Activated CD4-positive, alpha-beta T cell treated with anti-CD3 and anti-CD28 coated beads for 1 hour (primary cell): ENCODE results near the gene BTNL3.
"Not testable (repeated sequence)": the region's sequence is repeated elsewhere in the genome, so short reads cannot be mapped to it uniquely, and the experiment has no call there.

Experiments
- DNase-seq: peaks from one replicate; pipeline ENCODE4 v3.0.0-alpha.2; 2020

Gene BTNL3, protein sequence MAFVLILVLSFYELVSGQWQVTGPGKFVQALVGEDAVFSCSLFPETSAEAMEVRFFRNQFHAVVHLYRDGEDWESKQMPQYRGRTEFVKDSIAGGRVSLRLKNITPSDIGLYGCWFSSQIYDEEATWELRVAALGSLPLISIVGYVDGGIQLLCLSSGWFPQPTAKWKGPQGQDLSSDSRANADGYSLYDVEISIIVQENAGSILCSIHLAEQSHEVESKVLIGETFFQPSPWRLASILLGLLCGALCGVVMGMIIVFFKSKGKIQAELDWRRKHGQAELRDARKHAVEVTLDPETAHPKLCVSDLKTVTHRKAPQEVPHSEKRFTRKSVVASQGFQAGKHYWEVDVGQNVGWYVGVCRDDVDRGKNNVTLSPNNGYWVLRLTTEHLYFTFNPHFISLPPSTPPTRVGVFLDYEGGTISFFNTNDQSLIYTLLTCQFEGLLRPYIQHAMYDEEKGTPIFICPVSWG

DNA sequence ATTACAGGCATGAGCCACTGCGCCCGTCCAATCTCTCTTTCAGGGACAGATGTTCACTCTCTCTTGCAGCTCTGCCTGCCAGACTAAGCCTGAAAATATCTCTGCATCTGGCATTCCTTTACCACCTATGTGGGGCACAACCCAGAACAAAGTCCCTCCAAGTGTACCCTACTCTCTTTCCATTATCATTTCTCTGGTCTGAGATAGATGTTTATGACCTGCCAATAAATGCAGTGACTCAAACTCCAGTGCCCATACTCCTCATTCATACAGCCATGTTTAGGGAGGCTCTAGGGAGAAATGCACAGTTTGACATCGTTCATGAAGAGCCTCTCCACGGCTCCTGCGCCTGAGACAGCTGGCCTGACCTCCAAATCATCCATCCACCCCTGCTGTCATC, at the start of gene BTNL3:
Gene BTNL3 (plus strand): TSS at position 255 of the 400 bp plus-strand sequence. CDS start 183 bp downstream, outside the sequence.
- no peak for DNase-seq

DNA sequence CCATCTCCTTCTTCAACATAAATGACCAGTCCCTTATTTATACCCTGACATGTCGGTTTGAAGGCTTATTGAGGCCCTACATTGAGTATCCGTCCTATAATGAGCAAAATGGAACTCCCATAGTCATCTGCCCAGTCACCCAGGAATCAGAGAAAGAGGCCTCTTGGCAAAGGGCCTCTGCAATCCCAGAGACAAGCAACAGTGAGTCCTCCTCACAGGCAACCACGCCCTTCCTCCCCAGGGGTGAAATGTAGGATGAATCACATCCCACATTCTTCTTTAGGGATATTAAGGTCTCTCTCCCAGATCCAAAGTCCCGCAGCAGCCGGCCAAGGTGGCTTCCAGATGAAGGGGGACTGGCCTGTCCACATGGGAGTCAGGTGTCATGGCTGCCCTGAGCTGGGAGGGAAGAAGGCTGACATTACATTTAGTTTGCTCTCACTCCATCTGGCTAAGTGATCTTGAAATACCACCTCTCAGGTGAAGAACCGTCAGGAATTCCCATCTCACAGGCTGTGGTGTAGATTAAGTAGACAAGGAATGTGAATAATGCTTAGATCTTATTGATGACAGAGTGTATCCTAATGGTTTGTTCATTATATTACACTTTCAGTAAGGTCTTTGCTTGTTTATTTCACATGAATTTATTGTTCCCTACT, 38.2 kb upstream of the BTNL3 start:
- no peak for DNase-seq

GRCh38 chr5:180959661-180960060, 29.0 kb upstream of the BTNL3 start:
- no peak for DNase-seq

- DNase-seq = no peak
Measured at GRCh38 chr5:180960209-180960608, 28.4 kb upstream of the BTNL3 start.

DNA sequence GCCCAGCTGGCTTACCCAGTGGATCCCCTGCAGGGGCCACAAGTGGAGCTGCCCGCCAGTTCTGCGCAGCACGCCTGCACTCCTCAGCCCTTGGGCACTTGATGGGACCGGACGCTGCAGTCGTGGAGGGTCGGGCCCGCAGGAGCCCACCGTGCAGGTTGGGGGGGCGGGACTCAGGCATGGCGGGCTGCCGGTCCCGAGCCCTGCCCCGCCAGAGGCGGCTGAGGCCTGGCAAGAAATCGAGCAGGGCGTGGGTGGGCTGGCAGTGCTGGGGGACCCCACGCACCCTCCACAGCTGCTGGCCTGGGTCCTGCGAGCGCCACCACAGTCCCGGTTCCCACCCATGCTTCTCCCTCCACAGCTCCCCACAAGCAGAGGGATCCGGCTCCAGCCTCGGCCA, 19.2 kb upstream of the BTNL3 start:
- DNase-seq = no peak

GRCh38 chr5:180970336-180970735, 18.3 kb upstream of the BTNL3 start:
- no peak for DNase-seq

GRCh38 chr5:180970875-180971274, 17.8 kb upstream of the BTNL3 start:
- no peak for DNase-seq

DNA sequence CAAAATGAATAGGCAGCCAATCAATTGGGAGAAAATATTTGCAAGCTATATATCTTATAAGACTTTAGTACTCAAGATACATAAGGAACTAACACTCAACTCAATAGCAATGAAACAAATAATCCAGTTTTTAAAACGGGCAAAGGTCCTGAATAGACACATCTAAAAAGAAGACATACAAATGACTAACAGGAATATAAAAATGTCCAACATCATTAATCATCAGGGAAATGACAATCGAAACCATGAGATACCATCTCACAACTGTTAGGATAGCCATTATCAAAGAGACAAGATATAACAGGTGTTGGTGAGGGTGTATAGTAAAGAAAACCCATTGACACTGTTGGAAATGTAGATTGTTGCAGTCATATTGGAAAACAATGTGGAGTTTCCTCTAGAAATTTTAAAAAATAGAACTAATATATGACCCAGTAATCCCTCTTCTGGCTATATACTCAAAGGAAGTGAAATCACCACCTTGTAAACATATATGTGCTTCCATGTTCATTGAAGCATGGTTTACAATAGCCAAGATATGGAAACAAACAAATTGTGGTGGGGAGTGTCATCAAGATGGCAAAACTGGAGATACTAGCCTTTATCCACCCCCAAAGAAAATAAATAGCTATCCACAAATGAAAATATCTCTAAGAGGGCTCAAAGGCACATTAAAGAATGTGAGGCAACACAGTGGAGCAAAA, 13.9 kb upstream of the BTNL3 start:
- no peak for DNase-seq

DNA sequence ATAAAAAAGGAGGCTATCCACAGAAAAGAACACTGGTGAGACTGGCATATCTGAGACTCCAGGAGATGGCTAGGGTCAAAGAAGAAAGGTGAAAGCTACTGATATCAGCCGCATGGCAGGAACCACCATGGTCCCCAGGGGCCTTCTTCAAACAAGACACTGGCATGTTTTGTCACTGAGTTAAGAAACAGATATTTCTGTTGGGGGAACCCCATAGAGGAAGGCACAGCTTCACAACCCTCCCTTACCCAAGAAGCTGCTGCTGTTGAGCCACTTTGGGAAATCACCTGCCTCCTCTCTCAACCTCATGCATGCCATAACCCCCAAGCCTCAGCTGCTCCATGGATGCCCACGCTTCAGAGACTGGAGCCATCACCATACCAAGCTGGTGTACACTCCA, 13.3 kb upstream of the BTNL3 start:
- DNase-seq = no peak

GRCh38 chr5:180976518-180976917, 12.1 kb upstream of the BTNL3 start:
- DNase-seq = no peak

GRCh38 chr5:180977852-180978251, 10.8 kb upstream of the BTNL3 start:
- no peak for DNase-seq

DNA sequence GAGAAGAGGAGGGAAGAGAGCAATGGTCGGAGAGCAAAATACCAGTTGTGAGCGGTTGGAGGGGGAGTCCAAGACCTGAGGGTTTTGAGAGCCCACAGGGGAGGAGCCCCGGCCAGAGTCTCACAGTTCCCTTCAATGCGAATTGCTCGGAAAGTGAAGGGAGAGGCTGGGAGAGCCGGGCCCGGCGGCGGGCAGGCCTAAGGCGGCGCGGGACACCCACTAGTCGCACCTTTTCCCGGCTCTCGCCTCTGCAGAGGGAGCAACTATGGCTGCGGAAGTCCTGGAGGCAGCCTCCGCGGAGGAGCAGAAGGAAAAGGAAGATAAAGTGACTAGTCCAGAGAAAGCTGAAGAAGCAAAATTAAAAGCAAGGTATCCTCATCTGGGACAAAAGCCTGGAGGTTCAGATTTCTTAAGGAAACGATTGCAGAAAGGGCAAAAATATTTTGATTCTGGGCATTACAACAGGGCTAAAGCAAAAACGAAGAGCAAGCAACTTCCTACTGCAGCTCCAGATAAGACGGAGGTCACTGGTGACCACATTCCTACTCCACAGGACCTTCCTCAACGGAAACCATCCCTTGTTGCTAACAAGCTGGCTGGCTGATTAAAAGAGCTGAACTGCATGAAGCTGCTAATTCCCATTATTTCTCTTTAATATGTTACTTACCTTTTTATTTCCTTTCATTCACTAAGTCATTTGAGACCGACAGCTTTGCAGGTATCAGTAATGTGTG, 6.5 kb upstream of the BTNL3 start:
- DNase-seq = no peak

DNA sequence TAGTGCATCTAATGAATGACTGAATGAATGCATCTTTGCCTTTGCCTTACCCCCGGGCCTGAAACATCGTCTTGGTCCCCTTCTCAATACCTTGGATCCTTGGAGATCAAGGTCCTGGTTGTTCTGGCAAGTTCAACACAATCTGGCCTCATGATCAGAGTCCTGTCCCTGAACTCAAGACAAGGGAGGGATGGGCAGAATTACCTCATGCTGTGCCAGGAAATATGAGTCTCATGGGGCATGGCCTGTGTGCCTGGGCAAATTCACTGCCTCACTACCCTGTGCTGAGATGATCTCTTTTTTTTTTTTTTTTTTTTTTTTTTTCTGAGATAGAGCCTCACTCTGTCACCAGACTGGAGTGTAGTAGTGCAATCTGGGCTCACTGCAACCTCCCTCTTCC, 630 bp upstream of the BTNL3 start:
- no peak for DNase-seq

DNA sequence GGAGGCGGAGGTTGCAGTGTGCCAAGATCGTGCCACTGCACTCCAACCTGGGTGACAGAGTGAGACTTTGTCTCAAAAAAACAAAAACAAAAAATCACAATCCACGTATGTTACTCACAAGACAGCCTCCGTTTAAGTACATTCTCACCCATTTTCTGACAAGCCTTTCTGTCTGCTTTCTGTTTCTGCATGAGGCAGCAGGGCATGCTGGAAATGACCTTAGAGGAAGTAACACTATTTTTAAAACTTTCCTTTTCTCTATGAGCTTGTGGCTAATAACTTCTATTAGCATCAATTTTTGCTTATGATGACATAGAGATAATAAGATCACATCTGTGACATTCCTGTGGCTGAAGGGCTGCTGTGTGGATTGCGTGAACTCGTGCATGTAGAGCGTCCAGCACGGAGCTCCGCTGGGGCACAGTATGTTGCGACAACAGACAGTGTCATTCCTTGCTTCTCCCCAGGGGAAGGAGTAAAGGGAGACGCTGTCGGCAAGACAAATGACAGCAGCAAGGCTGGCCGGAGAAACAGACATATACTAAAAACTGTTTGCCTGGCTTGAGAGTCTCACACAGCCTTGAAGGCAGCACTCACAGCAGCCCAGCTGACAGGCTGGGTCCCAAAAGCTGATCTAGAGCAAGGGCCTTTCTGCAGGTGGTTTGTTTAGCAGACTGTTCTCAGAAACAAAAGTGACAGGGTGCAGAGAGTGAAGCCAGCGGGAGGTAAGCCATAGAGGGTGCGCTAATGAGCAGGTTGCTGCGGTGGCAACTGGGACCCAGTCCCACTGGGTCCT, 1.6 kb downstream of the BTNL3 start:
- no peak for DNase-seq

- no peak for DNase-seq
Measured at GRCh38 chr5:180990882-180991242, 2.2 kb downstream of the BTNL3 start.

- no peak for DNase-seq
Measured at GRCh38 chr5:181001947-181002346, 13.3 kb downstream of the BTNL3 start.

GRCh38 chr5:181005791-181006190, 17.1 kb downstream of the BTNL3 start:
- no peak for DNase-seq

DNA sequence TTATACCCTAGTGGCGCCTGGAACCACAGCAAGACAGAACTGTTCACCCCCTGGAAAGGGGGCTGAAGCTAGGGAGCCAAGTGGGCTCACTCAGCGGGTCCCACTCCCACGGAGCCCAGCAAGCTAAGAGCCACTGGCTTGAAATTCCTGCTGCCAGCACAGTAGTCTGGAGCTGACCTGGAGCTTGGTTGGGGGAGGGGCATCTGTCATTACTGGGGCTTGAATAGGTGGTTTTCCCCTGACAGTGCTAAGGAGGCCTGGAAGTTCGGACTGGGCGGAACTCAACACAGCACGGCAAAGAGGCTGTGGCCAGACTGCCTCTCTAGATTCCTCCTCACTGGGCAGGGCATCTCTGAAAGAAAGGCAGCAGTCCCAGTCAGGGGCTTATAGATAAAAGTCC, 19.5 kb downstream of the BTNL3 start:
- no peak for DNase-seq

- not testable (repeated sequence) for DNase-seq
Measured at GRCh38 chr5:181010018-181010417, 21.4 kb downstream of the BTNL3 start.

- not testable (repeated sequence) for DNase-seq
Measured at GRCh38 chr5:181014654-181015053, 26.0 kb downstream of the BTNL3 start.

- DNase-seq = not testable (repeated sequence)
Measured at GRCh38 chr5:181017448-181017847, 28.8 kb downstream of the BTNL3 start.

- DNase-seq = no peak
Measured at GRCh38 chr5:181020688-181021087, 32.0 kb downstream of the BTNL3 start.
